Activated CD8-positive, alpha-beta T cell treated with anti-CD3 and anti-CD28 coated beads, Interleukin-2, amount 10 ng/mL, durations not matched to agents 7 days and 5 days (primary cell): Measurements from ENCODE around the gene GAPVD1. TPM values are rescaled to one million over a fixed set of nuclear protein-coding genes. Genes with fewer than 3 reads are reported as not detected.

Source experiments
- ATAC-seq: fragments of 150-1000 bp; cut with Tn5 transposase; one replicate; pipeline ENCODE4 v1.10.0; 2021; ENCODE audit warnings: moderate library complexity
- CTCF ChIA-PET: fragments of 350-600 bp; sonication (Branson Sonifier 250); formaldehyde crosslinking; loops from one replicate; lab custom pipeline; 2021; ENCODE audit warnings: antibody characterized with exemption; lab: Charles Lee
- POLR2A ChIA-PET: fragments of 350-600 bp; sonication (Branson Sonifier 250); formaldehyde crosslinking; loops from one replicate; lab custom pipeline; 2021; ENCODE audit warnings: antibody characterized with exemption; lab: Charles Lee
- DNase-seq: peaks from one replicate; pipeline ENCODE4 v3.0.0-alpha.2; 2020
- H3K27ac Mint-ChIP-seq: one replicate; pipeline ENCODE4 v1.8.0; 2021; ENCODE audit warnings: mild to moderate bottlenecking, mixed read lengths
- H3K27me3 Mint-ChIP-seq: one replicate; pipeline ENCODE4 v1.8.0; 2021; ENCODE audit warnings: low read depth, mixed read lengths
- H3K36me3 Mint-ChIP-seq: one replicate; pipeline ENCODE4 v1.8.0; 2021; ENCODE audit warnings: low read depth, mixed read lengths
- H3K4me1 Mint-ChIP-seq: one replicate; pipeline ENCODE4 v1.8.0; 2021; ENCODE audit warnings: low read depth, mixed read lengths
- H3K4me3 Mint-ChIP-seq: one replicate; pipeline ENCODE4 v1.8.0; 2021; ENCODE audit warnings: mild to moderate bottlenecking, mixed read lengths
- H3K9me3 Mint-ChIP-seq: one replicate; pipeline ENCODE4 v1.8.0; 2022; ENCODE audit warnings: mixed read lengths; ENCODE audit not compliant: insufficient read depth
- total RNA-seq, 2 experiments: library from RNA; stranded (reverse); gene quantifications; one replicate each; pipeline ENCODE4 v1.2.3, GENCODE V29; 2021

The GAPVD1 gene
- total RNA-seq, 2 experiments from 2014 or later, result 52.1 to 59.4 TPM

GRCh38 chr9:125410522-125410894, 148.9 kb downstream of the GAPVD1 start:
- no peak overlapping the region for H3K27ac Mint-ChIP-seq
- no peak overlapping the region for H3K4me3 Mint-ChIP-seq
- H3K9me3 Mint-ChIP-seq, result no peaks in the 10 kb centered on the region
- ChIA-PET POLR2A (no interaction called here), CTCF (no interaction called here)
- H3K36me3 Mint-ChIP-seq, result no peaks in the 10 kb centered on the region
- peaks cover 14% of the 10 kb centered on the region for H3K27me3 Mint-ChIP-seq
- H3K4me1 Mint-ChIP-seq, result peaks cover 16% of the 10 kb centered on the region
- DNase-seq (no peak), ATAC-seq (no peak)

GRCh38 chr9:125411171-125411756, 149.6 kb downstream of the GAPVD1 start:
- H3K27me3 Mint-ChIP-seq, result peaks cover 14% of the 10 kb centered on the region
- H3K4me3 Mint-ChIP-seq, result no peak overlapping the region
- ChIA-PET POLR2A (no interaction called here), CTCF (no interaction called here)
- peaks cover 16% of the 10 kb centered on the region for H3K4me1 Mint-ChIP-seq
- no peak overlapping the region for H3K27ac Mint-ChIP-seq
- H3K9me3 Mint-ChIP-seq, result no peaks in the 10 kb centered on the region
- no peak for DNase-seq
- H3K36me3 Mint-ChIP-seq, result no peaks in the 10 kb centered on the region
- ATAC-seq, result no peak

GRCh38 chr9:125412166-125412565, 150.5 kb downstream of the GAPVD1 start:
- DNase-seq (no peak), ATAC-seq (no peak)
- POLR2A ChIA-PET, result no interaction called here
- H3K36me3 Mint-ChIP-seq, result no peaks in the 10 kb centered on the region
- peaks cover 12% of the 10 kb centered on the region for H3K27me3 Mint-ChIP-seq
- H3K27ac Mint-ChIP-seq, result no peak overlapping the region
- H3K4me1 Mint-ChIP-seq, result peaks cover 16% of the 10 kb centered on the region
- CTCF ChIA-PET, result no interaction called here
- H3K4me3 Mint-ChIP-seq, result no peak overlapping the region
- no peaks in the 10 kb centered on the region for H3K9me3 Mint-ChIP-seq

GRCh38 chr9:125413579-125413978, 152.0 kb downstream of the GAPVD1 start:
- Mint-ChIP-seq H3K9me3 (no peaks in the 10 kb centered on the region), H3K27me3 (peaks cover 8% of the 10 kb centered on the region), H3K27ac (no peak overlapping the region), H3K4me1 (peaks cover 9% of the 10 kb centered on the region), H3K4me3 (no peak overlapping the region), H3K36me3 (no peaks in the 10 kb centered on the region)
- POLR2A ChIA-PET, result no interaction called here
- CTCF ChIA-PET, result no interaction called here
- DNase-seq (no peak), ATAC-seq (no peak)

- POLR2A ChIA-PET, result no interaction called here
- Mint-ChIP-seq H3K9me3 (no peaks in the 10 kb centered on the region), H3K4me3 (no peak overlapping the region), H3K27ac (no peak overlapping the region), H3K4me1 (no peaks in the 10 kb centered on the region), H3K36me3 (no peaks in the 10 kb centered on the region), H3K27me3 (peaks cover 4% of the 10 kb centered on the region)
- ATAC-seq (no peak), DNase-seq (no peak)
- CTCF ChIA-PET, result interaction anchor here (0.7 to 0.9 kb wide), 2 partner anchors 8 to 809 kb away, joined by 3 read pairs; no protein-coding TSS in a partner anchor
These were observed 154.2 kb downstream of the GAPVD1 start for GRCh38 chr9:125415583-125416460.

- Mint-ChIP-seq H3K4me1 (no peaks in the 10 kb centered on the region), H3K4me3 (no peak overlapping the region), H3K27me3 (peaks cover 4% of the 10 kb centered on the region), H3K27ac (no peak overlapping the region), H3K36me3 (no peaks in the 10 kb centered on the region), H3K9me3 (no peaks in the 10 kb centered on the region)
- ChIA-PET POLR2A (no interaction called here), CTCF (interaction anchor here (0.7 to 0.9 kb wide), 2 partner anchors 9 to 808 kb away, joined by 3 read pairs; no protein-coding TSS in a partner anchor)
- ATAC-seq (no peak), DNase-seq (no peak)
These were observed 154.9 kb downstream of the GAPVD1 start for GRCh38 chr9:125416517-125416916.

Other genes with a start within 250 kb of the GAPVD1 start
- 10 to 100 TPM; 10.7 to 10.8 TPM for gene SCAI, start 118.3 kb upstream of the GAPVD1 start, total RNA-seq
- gene PPP6C, start 72.0 kb upstream of the GAPVD1 start, total RNA-seq, result 10 to 100 TPM; 47.2 to 51.9 TPM
- gene RABEPK, start 61.3 kb upstream of the GAPVD1 start, total RNA-seq, result 10 to 100 TPM; 15.0 to 15.3 TPM
- gene HSPA5, start 20.5 kb upstream of the GAPVD1 start, total RNA-seq, result 100 to 1,000 TPM; 146 to 148 TPM